Stimulated activated CD4-positive, alpha-beta T cell treated with anti-CD3 and anti-CD28 coated beads, Interleukin-12 subunit alpha, Interleukin-12 subunit beta, amount 100 ng/mL, for 24 hours (primary cell): Measurements from ENCODE around the gene NF1.
"Not testable (repeated sequence)": the region's sequence is repeated elsewhere in the genome, so short reads cannot be mapped to it uniquely, and the experiment has no call there.

Source experiments
- DNase-seq, 2 experiments: peaks; one replicate each; pipeline ENCODE4 v3.0.0-alpha.2; 2020; ENCODE audit warnings: low read depth in 2 of 2

Gene NF1

DNA sequence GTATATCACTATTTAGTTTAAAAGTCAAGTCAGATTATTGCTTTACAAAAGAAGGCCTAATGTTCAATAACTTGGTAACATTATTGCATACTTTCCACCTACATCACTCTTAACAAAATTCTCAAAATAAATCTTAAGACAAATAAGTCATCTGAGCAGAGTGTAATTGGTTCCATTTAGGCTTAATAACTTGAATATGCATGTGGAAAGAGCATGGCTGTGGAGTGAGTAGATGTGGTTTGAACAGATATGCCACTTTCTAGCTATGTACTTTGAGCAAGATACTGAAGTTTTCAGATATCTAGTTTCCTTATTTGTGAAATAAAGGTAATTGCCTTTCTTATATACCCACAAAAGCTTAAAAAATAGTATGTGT, 233.4 kb downstream of the NF1 start:
- DNase-seq = no peak

DNA sequence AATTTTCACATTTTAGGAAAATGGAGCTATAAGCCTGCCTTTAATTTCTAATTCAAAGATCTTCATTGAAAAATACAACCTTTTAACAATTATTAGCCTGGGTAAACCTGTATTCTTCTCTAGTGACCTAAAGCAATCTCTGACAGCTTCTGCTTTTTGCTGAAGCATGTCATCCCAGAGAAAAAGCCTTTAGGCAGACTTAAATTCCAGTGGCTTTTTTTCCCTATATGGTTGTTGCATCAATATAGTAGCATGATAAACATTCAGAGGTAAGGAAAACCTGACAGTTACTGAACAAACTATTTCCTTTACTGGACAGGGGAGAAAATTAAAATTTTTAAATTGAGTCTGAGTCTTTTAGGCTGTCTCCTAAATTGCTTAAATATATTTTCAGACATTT, 234.4 kb downstream of the NF1 start:
- no peak for DNase-seq

DNA sequence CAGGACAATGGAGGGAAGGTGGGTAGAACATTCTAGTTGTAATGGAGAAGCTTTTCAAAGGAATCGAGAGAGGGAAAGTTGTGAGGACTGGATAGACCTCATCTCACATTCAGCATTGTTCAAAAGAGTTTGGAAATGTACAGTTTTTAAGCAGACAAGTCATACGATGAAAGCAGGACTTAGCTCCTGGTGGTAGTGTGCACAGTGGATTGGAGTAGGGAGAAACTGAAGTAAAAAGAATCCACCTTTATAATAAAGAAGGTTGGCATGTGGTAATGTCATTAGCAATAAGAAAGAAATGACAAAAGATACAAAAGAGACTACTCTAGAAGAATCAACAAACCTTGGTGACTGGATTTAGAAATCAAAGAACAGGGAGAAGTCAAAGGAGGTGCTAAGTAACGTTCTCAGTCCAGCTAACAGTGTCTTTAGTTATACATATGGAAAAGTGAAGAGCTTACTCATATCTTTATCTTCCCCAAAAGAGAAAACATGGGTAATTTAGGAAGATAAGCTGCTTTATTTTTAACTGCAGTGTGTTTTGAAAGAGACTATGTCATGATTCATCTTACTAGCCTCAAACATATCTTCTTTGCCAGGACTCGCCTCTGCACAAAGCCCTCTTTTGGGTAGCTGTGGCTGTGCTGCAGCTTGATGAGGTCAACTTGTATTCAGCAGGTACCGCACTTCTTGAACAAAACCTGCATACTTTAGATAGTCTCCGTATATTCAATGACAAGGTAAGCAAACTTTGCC, 245.3 kb downstream of the NF1 start:
- DNase-seq = no peak

DNA sequence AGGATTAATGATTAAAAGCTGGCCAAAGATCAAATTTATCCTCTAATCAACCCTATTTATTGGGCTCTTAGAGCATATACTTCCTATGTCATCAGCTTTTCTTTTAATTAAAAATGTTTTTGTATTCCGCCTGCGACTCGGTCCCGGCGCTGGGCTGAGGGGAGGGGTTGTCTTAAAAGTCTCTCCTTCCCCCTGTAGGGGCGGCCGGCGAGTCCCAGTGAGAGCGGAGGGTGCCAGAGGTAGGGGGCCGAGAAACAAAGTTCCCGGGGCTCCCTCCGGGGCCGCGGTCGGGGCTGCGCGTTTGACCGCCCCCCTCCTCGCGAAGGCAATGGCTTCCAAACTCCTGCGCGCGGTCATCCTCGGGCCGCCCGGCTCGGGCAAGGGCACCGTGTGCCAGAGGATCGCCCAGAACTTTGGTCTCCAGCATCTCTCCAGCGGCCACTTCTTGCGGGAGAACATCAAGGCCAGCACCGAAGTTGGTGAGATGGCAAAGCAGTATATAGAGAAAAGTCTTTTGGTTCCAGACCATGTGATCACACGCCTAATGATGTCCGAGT, 250.5 kb downstream of the NF1 start:
- not testable (repeated sequence) for DNase-seq

DNA sequence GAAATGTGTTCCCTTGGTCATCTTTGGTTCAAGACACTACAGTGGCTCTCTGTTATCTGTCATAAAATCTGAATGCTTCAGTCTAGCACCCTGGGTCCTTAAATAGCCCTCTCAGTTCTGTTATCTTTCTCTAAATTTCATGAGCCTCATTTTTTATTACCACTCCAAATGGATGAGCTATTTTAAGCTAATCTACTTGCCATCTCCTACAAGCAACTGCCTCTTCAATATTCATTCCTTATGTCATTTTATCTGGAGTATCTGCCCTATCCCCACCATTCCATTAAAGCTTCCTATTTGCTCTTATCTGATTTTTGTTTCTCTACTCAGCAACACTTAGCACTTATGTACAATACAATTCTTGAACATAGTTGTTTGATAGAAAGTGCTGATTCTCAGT, 254.7 kb downstream of the NF1 start:
- no peak for DNase-seq

DNA sequence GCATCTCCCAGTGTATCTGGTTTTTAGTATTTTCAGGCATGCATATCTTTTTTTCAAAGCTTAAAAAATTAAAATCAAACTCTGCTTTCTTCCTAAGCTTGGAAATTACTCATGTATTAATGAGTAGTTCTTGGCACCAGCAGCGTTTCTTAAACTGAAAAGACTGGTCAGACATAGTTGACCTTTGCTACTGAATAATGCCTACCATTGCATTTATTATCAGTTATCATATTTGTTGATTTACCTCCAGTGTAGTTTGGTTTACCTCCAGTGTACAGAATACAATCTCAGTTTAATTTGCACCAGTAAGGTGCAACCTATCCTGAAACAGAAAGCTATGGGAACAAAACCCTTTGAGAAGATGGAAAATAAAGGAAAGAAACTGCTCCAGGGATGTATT, 261.2 kb downstream of the NF1 start:
- DNase-seq = no peak

DNA sequence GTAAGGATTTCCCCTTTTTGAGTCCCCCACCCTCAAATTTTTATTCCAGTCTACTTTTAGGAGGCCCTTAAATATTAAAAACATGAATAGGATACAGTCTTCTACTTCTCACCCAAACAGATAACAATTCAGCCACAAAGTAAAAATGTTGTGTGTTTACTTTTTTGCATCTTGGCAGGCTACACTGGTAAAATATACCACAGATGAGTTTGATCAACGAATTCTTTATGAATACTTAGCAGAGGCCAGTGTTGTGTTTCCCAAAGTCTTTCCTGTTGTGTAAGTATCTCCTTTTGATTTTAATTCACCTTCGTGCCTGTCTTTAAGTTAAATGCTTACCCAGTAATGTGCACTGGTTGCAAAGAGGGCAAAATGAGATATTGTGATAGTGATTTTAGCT, 262.3 kb downstream of the NF1 start:
- no peak for DNase-seq

DNA sequence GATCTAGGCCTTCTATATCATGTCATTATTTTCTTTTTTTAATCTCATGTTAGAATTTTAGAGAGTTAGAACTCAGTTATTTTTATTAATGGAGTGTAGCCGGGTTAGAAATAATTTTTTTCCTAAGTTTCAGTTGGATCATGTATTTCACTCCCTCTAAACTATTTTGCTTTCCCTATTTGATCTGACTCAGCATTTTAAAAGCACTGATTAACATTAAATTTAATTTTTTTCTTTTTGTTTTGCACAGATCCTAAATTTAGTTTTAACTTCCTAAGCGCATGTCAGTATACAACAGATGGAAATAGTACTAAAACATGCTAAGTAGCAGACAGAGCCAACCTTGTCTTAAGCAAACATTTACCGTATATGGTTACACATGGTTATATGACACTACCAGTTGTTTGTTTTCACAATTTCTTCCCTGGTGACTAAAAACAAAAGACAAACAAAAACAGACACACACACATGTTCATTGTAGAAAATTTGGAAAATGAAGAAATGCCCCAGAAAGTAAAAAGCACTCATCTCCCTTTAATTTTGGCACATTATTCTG, 263.1 kb downstream of the NF1 start:
- DNase-seq = no peak

DNA sequence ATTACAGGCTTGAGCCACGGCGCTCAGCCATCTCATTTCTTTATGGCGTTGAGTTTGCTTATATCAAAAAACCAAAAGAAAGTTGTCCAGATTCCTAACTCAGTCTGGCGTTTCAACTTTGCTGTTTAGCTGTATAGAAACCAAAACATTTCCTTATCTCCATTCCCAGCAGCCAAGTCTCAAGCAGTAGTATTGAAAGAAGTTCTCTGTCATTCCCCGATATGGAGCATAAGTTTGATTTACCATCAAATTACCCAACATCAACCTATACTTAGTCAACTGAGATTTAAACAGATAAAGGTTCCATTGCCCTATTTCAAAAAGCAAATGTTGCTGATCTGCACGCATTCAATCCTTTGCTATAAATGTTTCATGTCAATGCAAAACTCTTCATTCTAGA, 269.2 kb downstream of the NF1 start:
- DNase-seq = no peak

DNA sequence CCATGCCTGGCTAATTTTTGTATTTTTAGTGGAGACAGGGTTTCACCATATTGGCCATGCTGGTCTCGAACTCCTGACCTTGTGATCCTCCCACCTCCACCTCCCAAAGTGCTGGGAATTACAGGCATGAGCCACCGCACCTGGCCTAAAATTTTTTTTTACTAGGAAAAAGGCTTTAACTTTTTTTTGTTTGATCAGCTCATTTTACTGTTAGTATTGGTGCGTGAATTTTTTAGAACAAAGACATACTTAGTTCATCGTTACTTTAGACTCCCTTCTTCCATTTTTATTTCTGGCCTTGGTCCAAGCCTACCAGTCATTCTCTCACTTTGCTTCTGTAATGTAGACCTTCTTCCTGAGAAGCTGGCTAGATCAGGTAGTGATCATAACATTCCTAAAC, 271.3 kb downstream of the NF1 start:
- DNase-seq = no peak

DNA sequence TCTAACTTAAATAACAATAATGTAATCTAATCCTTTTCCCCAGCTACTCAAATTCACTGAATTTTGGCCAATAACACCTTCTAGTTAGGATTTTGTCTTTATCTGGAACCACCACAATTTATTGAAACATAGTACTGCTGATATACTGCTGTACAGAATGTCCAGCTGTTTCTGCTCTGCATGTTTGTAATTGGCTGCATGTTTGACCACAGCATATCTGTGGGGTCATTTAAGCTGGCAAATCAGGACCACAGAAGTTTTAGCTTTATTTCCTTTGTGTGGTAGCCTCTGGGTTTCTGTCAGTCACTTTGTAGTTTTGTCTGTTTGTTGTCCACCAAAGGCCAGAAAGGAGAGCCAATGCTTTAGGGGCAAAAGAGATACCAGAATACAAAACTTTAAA, 274.5 kb downstream of the NF1 start:
- DNase-seq = no peak

DNA sequence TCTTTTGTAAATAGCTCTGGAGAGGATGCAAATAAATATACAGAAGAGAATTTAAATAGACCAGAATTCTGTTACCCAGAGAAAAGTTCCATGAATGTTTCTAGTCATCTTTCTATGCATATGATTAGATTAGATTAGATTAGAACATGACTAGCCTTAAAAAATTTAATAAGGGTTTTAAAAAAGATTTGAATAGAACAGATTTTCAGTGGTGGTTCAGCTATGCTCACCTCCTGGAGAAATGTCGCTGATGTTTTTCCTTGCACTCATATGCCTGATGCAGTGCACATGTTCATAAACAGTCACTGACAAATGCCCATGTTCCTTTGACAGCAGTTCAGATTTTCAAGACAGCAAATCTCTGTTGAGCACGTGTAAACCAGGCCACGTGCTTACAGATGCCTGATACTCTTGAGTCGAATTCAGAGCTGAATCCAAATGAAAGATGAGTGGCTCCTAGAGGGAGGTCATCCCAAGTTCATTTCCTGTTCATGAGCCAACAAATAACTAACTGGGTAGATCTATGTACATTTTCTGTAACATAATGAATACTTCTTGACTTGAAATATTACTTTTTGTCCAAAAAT, 276.8 kb downstream of the NF1 start:
- no peak for DNase-seq

DNA sequence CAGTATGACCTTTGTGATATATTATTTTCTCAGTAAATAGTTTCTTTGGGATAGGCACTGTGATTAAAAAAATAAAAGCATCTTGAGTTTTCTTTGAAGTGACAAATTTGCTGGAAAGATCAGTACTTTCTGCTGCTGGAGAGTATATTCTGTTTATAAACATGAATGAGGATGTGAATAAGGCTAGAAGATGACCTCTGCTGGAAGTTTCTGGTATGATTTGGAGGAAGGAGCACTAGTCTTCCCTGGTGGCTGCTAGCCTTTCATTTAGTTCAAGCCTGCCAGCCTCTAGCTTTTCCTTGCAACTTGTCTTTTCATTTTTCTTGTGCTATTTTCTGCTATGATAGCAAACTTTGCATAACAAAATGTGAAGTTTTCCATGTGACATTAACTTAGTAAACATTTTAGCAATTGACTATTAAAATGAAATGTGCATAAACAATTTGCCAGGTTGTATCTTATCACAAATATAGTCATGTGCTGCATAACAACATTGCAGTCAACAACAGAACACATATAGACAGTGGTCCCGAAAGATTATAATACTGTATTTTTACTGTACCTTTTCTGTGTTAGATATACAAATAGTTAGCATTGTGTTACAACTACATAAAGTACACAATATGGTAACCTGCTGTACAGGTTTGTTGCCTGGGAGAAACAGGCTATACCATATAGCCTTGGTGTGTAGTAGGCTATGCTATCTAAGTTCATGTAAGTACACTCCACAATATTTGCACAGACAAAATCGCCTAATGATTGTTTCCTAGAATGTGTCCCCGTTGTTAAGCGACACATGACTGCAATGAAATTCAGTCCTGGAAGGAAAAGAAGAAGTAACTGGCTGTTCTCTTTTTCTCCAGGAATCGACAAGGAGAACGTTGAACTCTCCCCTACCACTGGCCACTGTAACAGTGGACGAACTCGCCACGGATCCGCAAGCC, 278.6 kb downstream of the NF1 start:
- no peak for DNase-seq

DNA sequence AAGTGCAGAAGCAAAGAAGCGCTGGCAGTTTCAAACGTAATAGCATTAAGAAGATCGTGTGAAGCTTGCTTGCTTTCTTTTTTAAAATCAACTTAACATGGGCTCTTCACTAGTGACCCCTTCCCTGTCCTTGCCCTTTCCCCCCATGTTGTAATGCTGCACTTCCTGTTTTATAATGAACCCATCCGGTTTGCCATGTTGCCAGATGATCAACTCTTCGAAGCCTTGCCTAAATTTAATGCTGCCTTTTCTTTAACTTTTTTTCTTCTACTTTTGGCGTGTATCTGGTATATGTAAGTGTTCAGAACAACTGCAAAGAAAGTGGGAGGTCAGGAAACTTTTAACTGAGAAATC, 279.3 kb downstream of the NF1 start:
- DNase-seq = no peak

DNA sequence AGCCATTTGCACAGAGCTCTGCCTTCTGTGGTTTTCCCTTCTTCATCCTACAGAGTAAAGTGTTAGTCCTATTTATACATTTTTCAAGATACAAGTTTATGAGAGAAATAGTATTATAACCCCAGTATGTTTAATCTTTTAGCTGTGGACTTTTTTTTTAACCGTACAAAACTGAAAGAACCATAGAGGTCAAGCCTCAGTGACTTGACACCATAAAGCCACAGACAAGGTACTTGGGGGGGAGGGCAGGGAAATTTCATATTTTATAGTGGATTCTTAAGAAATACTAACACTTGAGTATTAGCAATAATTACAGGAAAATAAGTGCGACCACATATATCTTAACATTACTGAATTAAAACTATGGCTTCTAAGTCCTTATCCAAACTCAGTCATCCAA, 279.7 kb downstream of the NF1 start:
- no peak for DNase-seq

DNA sequence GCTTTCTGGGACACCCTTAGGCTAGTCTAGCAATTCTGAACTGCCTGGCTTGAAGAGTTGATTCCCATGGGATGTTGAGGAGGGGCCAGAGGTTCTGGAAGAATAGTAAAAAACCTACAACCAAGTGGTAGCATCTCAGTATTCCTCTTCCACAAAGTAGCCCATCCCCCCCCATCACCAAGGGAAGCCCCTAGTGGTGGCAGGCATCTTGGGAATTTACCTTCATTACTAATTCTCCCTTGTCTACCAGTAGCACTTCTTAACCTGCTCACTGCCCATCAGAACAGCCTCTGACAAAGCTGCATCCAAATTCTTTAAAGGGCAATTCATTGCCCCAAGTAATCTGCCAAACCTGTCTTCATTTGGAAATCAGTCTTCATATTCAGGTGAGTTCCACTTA, 283.9 kb downstream of the NF1 start:
- DNase-seq = no peak

DNA sequence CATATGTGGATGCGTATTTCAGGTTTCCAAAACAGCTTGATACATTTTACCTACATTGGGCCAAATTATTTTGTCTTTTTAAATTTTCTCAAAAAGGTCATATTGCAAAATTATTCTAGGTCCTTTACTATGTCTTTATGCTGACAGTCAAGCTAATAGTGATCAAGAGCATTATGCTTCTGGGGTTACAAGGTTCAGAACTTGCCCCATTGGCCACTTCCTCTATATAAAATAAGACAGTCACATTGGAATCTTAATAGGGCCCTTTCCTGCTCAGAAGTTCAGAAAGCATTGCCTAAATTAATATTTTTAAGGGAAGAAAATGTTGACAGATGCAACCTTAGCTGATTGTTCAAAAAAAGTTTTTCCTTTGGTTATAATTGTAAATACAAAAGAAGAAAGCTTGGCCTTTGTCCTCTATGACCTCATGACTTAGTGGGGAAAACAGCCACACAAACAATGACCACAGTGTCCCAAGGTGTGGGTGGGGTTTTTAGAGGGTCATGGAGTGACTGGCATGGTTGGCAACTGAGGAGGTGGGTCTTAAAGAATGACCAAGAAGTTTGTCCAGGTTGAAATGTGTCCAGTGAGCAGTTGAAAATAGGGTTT, 284.9 kb downstream of the NF1 start:
- no peak for DNase-seq

DNA sequence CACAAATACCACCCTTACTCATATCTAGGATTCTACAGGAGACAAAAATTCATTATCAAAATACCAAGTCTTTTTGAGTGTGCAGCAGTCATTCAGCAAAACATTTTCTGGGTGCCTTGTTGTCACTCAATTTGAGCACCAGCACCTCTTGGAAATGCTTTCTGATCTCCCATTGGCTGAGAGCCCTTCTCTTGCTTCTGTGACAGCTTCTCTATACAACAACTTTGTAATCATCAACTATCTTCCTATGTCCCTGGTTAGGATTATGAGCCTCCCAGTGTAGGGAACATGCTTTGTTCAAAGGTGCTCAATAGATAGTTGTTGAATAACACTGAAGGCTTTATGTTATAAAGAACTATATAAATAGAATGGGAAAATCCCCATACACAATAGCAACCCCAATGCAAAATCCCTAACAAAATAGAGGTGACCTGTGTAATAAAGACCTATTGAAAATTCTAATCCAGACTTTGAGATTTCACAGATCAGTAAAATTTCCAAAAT, 286.4 kb downstream of the NF1 start:
- no peak for DNase-seq

DNA sequence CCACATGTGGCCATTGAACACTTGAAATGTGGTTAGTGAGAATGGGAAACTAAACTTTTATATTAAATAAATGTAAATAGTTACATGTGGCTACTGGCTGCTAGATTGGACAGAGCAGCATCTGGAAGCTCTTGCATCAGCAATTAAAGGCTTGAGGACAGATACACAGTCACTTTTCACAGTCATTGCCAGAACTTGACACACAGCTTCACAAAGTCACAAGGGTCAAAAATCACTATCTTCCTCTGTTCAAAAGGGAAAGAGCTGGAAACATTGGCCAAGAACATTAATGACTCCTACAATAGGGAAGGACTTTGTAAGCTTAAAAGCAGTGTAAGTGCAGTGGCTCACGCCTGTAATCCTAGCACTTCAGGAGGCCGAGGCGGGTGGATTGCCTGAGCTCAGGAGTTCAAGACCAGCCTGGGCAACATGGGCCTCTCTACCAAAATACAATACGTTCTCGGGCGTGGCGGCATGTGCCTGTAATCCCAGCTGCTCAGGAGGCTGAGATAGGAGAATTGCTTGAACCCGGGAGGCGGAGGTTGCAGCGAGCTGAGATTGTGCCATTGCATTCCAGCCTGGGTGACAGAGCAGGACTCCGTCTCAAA, 288.0 kb downstream of the NF1 start:
- DNase-seq = not testable (repeated sequence)

DNA sequence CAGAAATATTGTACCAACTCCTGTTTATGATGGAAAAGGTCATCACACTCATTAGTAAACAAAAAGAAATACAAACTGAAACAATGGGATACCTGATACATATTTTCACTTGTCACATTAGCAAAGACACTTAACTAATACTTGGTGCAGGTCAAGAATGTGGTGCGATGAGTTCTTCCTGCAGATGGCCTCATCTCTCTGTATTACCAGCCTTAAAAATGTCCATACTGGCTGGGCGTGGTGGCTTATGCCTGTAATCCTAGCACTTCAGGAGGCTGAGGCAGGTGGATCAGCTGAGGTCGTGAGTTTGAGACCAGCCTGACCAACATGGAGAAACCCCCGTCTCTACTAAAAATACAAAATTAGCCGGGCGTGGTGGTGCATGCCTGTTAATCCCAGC, 288.7 kb downstream of the NF1 start:
- DNase-seq = not testable (repeated sequence)
